SK-N-SH treated with all-trans-retinoic acid at 6 μM for 48 hours (cell line): ENCODE measurements around the gene MAMSTR.

ENCODE experiments used
- CREB5 ChIP-seq: fragments of 250-450 bp; sonication (Bioruptor Pico); IDR thresholded peaks from 2 replicates; pipeline ENCODE4 v1.5.1; 2020; ENCODE audit warnings: low read depth, mild to moderate bottlenecking, moderate library complexity
- ESRRG ChIP-seq: fragments of 250-450 bp; sonication (Bioruptor Pico); IDR thresholded peaks from 2 replicates; pipeline ENCODE4 v1.6.1; 2021; ENCODE audit warnings: mild to moderate bottlenecking
- OSR1 ChIP-seq: fragments of 250-450 bp; sonication (Bioruptor Pico); IDR thresholded peaks from 2 replicates; pipeline ENCODE4 v1.8.0; 2022; ENCODE audit warnings: moderate library complexity, mild to moderate bottlenecking, inconsistent platforms
- PATZ1 ChIP-seq: fragments of 250-450 bp; sonication (Bioruptor Pico); IDR thresholded peaks from 2 replicates; pipeline ENCODE4 v1.8.0; 2020; ENCODE audit warnings: mild to moderate bottlenecking, moderate library complexity, borderline replicate concordance
- POU6F1 ChIP-seq: fragments of 250-450 bp; sonication (Bioruptor Pico); IDR thresholded peaks from 2 replicates; pipeline ENCODE4 v1.8.0; 2021; ENCODE audit warnings: low read depth, mild to moderate bottlenecking, moderate library complexity, borderline replicate concordance
- RARB ChIP-seq: fragments of 250-450 bp; sonication (Bioruptor Pico); IDR thresholded peaks from 2 replicates; pipeline ENCODE4 v1.8.0; 2021; ENCODE audit warnings: mild to moderate bottlenecking, moderate library complexity
- SNAI2 ChIP-seq: fragments of 250-450 bp; sonication (Bioruptor Pico); IDR thresholded peaks from 2 replicates; pipeline ENCODE4 v1.5.0; 2020; ENCODE audit warnings: mild to moderate bottlenecking, moderate library complexity
- ZFP3 ChIP-seq: fragments of 250-450 bp; sonication (Bioruptor Pico); IDR thresholded peaks from 2 replicates; pipeline ENCODE4 v1.5.0; 2020; ENCODE audit warnings: mild to moderate bottlenecking, moderate library complexity
- ZFP30 ChIP-seq: fragments of 450-650 bp; formaldehyde crosslinking; IDR thresholded peaks from 2 replicates; pipeline ENCODE4 v1.5.0; 2022; ENCODE audit warnings: mild to moderate bottlenecking, moderate library complexity
- ZNF70 ChIP-seq: fragments of 450-650 bp; formaldehyde crosslinking; IDR thresholded peaks from 2 replicates; pipeline ENCODE4 v1.5.0; 2020; ENCODE audit warnings: mild to moderate bottlenecking, moderate library complexity
- TF ChIP-seq, protein P1 (sequence below): fragments of 250-450 bp; sonication (Bioruptor Pico); IDR thresholded peaks from 2 replicates; pipeline ENCODE4 v1.5.0; 2020; ENCODE audit warnings: mild to moderate bottlenecking, moderate library complexity

DNA sequence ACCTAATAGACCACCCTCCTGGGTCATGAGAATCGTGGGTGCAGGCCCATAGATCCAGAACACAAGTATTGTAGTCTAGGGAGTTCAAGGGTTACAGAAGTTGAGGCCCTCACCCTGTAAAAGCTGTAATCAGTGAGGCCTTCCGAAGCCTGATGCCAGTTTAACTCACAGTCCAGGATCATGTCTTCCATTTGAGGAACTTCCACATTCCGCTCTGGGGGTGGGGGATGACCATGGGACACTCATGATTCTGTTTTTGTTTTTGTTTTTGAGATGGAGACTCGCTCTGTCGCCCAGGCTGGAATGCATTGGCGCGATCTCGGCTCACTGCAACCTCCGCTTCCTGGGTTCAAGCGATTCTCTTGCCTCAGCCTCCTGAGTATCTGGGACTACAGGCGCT lies 22.6 kb upstream of the MAMSTR start:
- TF ChIP-seq CREB5 (CRISPR knock-in tag) (no peak), ESRRG (CRISPR knock-in tag) (no peak), ZFP30 (CRISPR knock-in tag) (no peak), ZFP3 (CRISPR knock-in tag) (no peak), RARB (CRISPR knock-in tag) (no peak), PATZ1 (no peak), ZNF70 (CRISPR knock-in tag) (no peak), OSR1 (no peak), SNAI2 (CRISPR knock-in tag) (no peak), POU6F1 (CRISPR knock-in tag) (no peak)
- TF ChIP-seq, protein P1, sequence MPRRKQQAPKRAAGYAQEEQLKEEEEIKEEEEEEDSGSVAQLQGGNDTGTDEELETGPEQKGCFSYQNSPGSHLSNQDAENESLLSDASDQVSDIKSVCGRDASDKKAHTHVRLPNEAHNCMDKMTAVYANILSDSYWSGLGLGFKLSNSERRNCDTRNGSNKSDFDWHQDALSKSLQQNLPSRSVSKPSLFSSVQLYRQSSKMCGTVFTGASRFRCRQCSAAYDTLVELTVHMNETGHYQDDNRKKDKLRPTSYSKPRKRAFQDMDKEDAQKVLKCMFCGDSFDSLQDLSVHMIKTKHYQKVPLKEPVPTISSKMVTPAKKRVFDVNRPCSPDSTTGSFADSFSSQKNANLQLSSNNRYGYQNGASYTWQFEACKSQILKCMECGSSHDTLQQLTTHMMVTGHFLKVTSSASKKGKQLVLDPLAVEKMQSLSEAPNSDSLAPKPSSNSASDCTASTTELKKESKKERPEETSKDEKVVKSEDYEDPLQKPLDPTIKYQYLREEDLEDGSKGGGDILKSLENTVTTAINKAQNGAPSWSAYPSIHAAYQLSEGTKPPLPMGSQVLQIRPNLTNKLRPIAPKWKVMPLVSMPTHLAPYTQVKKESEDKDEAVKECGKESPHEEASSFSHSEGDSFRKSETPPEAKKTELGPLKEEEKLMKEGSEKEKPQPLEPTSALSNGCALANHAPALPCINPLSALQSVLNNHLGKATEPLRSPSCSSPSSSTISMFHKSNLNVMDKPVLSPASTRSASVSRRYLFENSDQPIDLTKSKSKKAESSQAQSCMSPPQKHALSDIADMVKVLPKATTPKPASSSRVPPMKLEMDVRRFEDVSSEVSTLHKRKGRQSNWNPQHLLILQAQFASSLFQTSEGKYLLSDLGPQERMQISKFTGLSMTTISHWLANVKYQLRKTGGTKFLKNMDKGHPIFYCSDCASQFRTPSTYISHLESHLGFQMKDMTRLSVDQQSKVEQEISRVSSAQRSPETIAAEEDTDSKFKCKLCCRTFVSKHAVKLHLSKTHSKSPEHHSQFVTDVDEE (CRISPR knock-in tag), result no peak
